Caki2 (cell line): ENCODE results near the gene PDGFC. TPM values are rescaled to one million over a fixed set of nuclear protein-coding genes. Genes with fewer than 3 reads are reported as not detected.

ENCODE experiments used
- DNase-seq: peaks from one replicate; pipeline ENCODE4 v3.0.0-alpha.2; 2015; ENCODE audit warnings: low read depth
- in situ Hi-C: cut with HindIII; loops from 2 replicates; pipeline ENCODE4 v1.10.0; 2016; ENCODE audit warnings: low sequenced_read_pairs, low pct_unique_long_range_greater_than_20kb, mixed read lengths
- total RNA-seq: library from RNA; depleted of rRNA; stranded (reverse); fragments of >200 nt; shearing (Covaris generic); gene quantifications from 2 replicates; pipeline ENCODE4 v1.2.3, GENCODE V29; 2014; ENCODE audit warnings: low replicate concordance

Gene PDGFC
- total RNA-seq, 1 experiment from 2014 or later: 120 TPM

- no peak for DNase-seq
- in situ Hi-C loops: no loop called here
These were observed 6.0 kb upstream of the PDGFC start for GRCh38 chr4:156977435-156978160.

GRCh38 chr4:156976147-156976546, 4.5 kb upstream of the PDGFC start:
- no peak for DNase-seq
- in situ Hi-C loops: no loop called here

- in situ Hi-C loops: no loop called here
- DNase-seq: no peak
These were observed 4.1 kb upstream of the PDGFC start for GRCh38 chr4:156975686-156976085.

GRCh38 chr4:156974264-156974663, 2.7 kb upstream of the PDGFC start:
- DNase-seq: no peak
- in situ Hi-C loops: no loop called here

- in situ Hi-C loops: no loop called here
- no peak for DNase-seq
These were observed 898 bp upstream of the PDGFC start for GRCh38 chr4:156972379-156973015.

GRCh38 chr4:156971165-156971675, 379 bp downstream of the PDGFC start:
- no peak for DNase-seq
- in situ Hi-C loops: no loop called here

GRCh38 chr4:156970501-156971164, 966 bp downstream of the PDGFC start:
- DNase-seq: no peak
- in situ Hi-C loops: no loop called here

- in situ Hi-C loops: no loop called here
- no peak for DNase-seq
These were observed 1.7 kb downstream of the PDGFC start for GRCh38 chr4:156969911-156970310.

GRCh38 chr4:156969101-156969500, 2.5 kb downstream of the PDGFC start:
- no peak for DNase-seq
- in situ Hi-C loops: no loop called here

GRCh38 chr4:156968479-156968984, 3.1 kb downstream of the PDGFC start:
- in situ Hi-C loops: no loop called here
- DNase-seq: peak; percentile 85

GRCh38 chr4:156966836-156967235, 4.8 kb downstream of the PDGFC start:
- DNase-seq: no peak
- in situ Hi-C loops: no loop called here

- in situ Hi-C loops: no loop called here
- no peak for DNase-seq
These were observed 8.2 kb downstream of the PDGFC start for GRCh38 chr4:156963419-156963818.

GRCh38 chr4:156962528-156962974, 9.0 kb downstream of the PDGFC start:
- in situ Hi-C loops: no loop called here
- peak; percentile 79 for DNase-seq

- in situ Hi-C loops: no loop called here
- DNase-seq: no peak
These were observed 9.6 kb downstream of the PDGFC start for GRCh38 chr4:156962058-156962358.

- in situ Hi-C loops: no loop called here
- DNase-seq: peak; percentile 78
These were observed 10.2 kb downstream of the PDGFC start for GRCh38 chr4:156961196-156962057.

GRCh38 chr4:156959298-156959702, 12.3 kb downstream of the PDGFC start:
- in situ Hi-C loops: no loop called here
- no peak for DNase-seq

GRCh38 chr4:156958276-156959074, 13.1 kb downstream of the PDGFC start:
- in situ Hi-C loops: no loop called here
- DNase-seq: no peak

- DNase-seq: peak; percentile 65
- in situ Hi-C loops: no loop called here
These were observed 14.0 kb downstream of the PDGFC start for GRCh38 chr4:156957556-156957955.
